ENCODE results near the gene ZNF763.

ZNF763 gene

DNA sequence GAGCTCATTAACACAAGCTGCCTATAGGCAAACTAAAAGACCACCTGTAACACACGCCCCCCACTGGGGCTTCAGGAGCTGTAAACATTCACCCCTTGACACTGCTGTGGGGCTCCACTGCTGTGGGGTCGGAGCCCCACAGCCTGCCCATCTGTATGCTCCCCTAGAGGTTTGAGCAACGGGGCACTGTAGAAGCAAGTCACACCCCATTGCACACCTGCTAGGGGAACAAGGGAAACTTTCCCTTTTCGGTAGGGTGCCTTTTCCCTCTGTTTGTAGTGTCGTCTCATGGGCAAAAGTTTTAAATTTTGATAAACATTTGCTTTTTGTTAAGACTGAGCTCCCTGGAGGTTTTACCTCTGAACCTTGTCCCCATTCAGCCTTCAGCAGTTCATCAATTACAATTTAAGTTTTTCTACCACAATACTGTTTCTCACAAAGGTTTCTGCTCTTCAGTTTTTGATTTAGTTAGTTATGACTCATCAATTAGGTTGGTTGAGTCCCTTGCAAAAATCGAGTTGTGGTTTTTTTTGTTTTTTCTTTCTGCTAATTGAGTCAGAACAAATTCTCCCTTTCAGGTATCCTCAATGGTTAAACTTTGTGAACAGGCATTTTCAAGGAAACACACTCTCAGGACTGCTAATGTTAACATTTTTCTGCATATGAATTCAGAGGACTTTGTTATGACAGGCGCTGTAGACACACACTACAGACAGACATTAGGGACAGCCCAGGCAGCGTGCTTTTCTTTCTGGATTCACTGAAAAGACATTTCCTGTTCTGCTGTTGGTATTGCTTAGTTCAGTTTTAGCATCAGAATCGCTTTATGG is 35.5 kb downstream of the ZNF763 start:
- Histone ChIP-seq H3K79me2 (ENCODE audit: insufficient read depth, low read length) (peaks cover 66% of the 10 kb centered on the region), H3K4me1 (ENCODE audit: insufficient read depth, low read length) (no peaks in the 10 kb centered on the region), H4K20me1 (ENCODE audit: insufficient read depth, low read length) (peaks cover 10% of the 10 kb centered on the region), H3K4me3 (ENCODE audit: low read depth in 1 of 2, low read length in 2 of 2) (no peak overlapping the region), H3K4me2 (ENCODE audit: insufficient read depth, low read length) (no peak overlapping the region), H3K27me3 (ENCODE audit: insufficient read depth, low read length, poor library complexity) (no peaks in the 10 kb centered on the region), H3K27ac (ENCODE audit: low read length) (no peak overlapping the region), H3K9me3 (ENCODE audit: insufficient read depth, low read length, severe bottlenecking) (no peaks in the 10 kb centered on the region), H3K9ac (ENCODE audit: low read depth, low read length) (no peak overlapping the region), H3K36me3 (ENCODE audit: insufficient read depth, low read length) (peaks cover 64% of the 10 kb centered on the region), H2AFZ (ENCODE audit: low read depth, low read length) (no peak overlapping the region)
- TF ChIP-seq, protein P1, sequence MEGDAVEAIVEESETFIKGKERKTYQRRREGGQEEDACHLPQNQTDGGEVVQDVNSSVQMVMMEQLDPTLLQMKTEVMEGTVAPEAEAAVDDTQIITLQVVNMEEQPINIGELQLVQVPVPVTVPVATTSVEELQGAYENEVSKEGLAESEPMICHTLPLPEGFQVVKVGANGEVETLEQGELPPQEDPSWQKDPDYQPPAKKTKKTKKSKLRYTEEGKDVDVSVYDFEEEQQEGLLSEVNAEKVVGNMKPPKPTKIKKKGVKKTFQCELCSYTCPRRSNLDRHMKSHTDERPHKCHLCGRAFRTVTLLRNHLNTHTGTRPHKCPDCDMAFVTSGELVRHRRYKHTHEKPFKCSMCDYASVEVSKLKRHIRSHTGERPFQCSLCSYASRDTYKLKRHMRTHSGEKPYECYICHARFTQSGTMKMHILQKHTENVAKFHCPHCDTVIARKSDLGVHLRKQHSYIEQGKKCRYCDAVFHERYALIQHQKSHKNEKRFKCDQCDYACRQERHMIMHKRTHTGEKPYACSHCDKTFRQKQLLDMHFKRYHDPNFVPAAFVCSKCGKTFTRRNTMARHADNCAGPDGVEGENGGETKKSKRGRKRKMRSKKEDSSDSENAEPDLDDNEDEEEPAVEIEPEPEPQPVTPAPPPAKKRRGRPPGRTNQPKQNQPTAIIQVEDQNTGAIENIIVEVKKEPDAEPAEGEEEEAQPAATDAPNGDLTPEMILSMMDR (IDR thresholded peaks at IDR 0.05; ENCODE audit: borderline replicate concordance, extremely low read depth, low read length, poor library complexity, severe bottlenecking): no peak
- DNase-seq: no peak
- no peak for ATAC-seq (ENCODE audit: insufficient read depth, low read depth)

DNA sequence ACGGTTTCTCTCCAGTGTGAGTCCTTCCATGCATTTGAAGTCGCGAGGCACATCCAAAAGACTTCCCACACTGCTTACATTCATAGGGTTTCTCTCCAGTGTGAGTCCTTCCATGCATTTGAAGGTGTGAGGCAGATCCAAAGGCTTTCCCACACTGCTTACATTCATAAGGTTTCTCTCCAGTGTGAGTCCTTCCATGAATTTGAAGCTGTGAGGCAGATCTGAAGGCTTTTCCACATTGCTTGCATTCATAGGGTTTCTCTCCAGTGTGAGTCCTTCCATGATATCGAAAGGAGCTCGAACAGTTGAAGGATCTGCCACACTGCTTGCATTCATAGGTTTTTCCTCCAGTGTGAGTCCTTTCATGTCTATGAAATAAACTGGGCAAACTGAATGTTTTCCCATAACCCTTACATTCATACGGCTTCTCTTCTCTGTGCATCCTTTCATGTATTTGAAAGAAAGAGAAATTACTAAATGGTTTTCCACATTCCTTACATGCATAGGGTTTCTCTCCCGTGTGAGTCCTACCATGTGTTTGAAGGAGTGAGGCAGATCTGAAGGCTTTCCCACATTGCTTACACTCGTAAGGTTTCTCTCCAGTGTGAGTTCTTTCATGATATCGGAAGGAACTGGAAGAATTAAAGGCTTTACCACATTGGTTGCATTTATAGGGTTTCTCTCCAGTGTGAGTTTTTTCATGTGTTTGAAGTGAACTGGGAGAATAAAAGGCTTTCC is 50.3 kb downstream of the ZNF763 start:
- H3K27ac ChIP-seq (ENCODE audit: low read length): no peak overlapping the region
- no peaks in the 10 kb centered on the region for H3K27me3 ChIP-seq (ENCODE audit: insufficient read depth, low read length, poor library complexity)
- no peak overlapping the region for H3K4me3 ChIP-seq (ENCODE audit: low read depth in 1 of 2, low read length in 2 of 2)
- no peak overlapping the region for H3K4me2 ChIP-seq (ENCODE audit: insufficient read depth, low read length)
- no peaks in the 10 kb centered on the region for H4K20me1 ChIP-seq (ENCODE audit: insufficient read depth, low read length)
- peaks cover 70% of the 10 kb centered on the region for H3K36me3 ChIP-seq (ENCODE audit: insufficient read depth, low read length)
- no peaks in the 10 kb centered on the region for H3K4me1 ChIP-seq (ENCODE audit: insufficient read depth, low read length)
- TF ChIP-seq EZH2 (IDR thresholded peaks at IDR 0.05; ENCODE audit: borderline replicate concordance, low read depth, low read length, severe bottlenecking): no peak
- TF ChIP-seq, protein P1 (IDR thresholded peaks at IDR 0.05; ENCODE audit: borderline replicate concordance, extremely low read depth, low read length, poor library complexity, severe bottlenecking): no peak
- H2AFZ ChIP-seq (ENCODE audit: low read depth, low read length): no peak overlapping the region
- H3K9ac ChIP-seq (ENCODE audit: low read depth, low read length): no peak overlapping the region
- peaks cover 58% of the 10 kb centered on the region for H3K9me3 ChIP-seq (ENCODE audit: insufficient read depth, low read length, severe bottlenecking)
- DNase-seq (no peak), ATAC-seq (ENCODE audit: insufficient read depth, low read depth) (no peak)
- H3K79me2 ChIP-seq (ENCODE audit: insufficient read depth, low read length): peaks cover 26% of the 10 kb centered on the region

DNA sequence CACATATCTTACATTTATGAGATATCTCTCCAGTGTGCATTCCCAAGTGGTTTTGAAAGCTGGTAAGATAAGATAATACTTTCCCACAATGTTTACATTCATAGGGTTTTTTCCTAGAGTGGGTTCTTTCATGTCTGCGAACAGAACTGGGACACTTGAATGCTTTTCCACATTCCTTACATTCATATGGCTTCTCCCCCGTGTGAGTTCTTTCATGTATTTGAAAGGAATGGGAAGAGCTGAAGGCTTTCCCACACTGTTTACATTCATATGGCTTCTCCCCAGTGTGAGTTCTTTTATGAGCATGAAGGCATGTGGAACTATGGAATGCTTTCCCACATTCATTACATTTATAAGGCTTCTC is 50.9 kb downstream of the ZNF763 start:
- Histone ChIP-seq H3K4me2 (ENCODE audit: insufficient read depth, low read length) (no peak overlapping the region), H3K27me3 (ENCODE audit: insufficient read depth, low read length, poor library complexity) (no peaks in the 10 kb centered on the region), H3K9ac (ENCODE audit: low read depth, low read length) (no peak overlapping the region), H3K4me1 (ENCODE audit: insufficient read depth, low read length) (no peaks in the 10 kb centered on the region), H4K20me1 (ENCODE audit: insufficient read depth, low read length) (no peaks in the 10 kb centered on the region), H3K4me3 (ENCODE audit: low read depth in 1 of 2, low read length in 2 of 2) (no peak overlapping the region), H3K27ac (ENCODE audit: low read length) (no peak overlapping the region), H2AFZ (ENCODE audit: low read depth, low read length) (no peak overlapping the region), H3K36me3 (ENCODE audit: insufficient read depth, low read length) (peaks cover 70% of the 10 kb centered on the region), H3K79me2 (ENCODE audit: insufficient read depth, low read length) (peaks cover 25% of the 10 kb centered on the region), H3K9me3 (ENCODE audit: insufficient read depth, low read length, severe bottlenecking) (peaks cover 62% of the 10 kb centered on the region)
- ATAC-seq (ENCODE audit: insufficient read depth, low read depth) (no peak), DNase-seq (no peak)
- TF ChIP-seq EZH2 (IDR thresholded peaks at IDR 0.05; ENCODE audit: borderline replicate concordance, low read depth, low read length, severe bottlenecking): no peak
- TF ChIP-seq, protein P1 (IDR thresholded peaks at IDR 0.05; ENCODE audit: borderline replicate concordance, extremely low read depth, low read length, poor library complexity, severe bottlenecking): no peak

All from DND-41 (cell line).